H9 (cell line): Measurements from ENCODE around the gene RALY. TPM values are rescaled to one million over a fixed set of nuclear protein-coding genes. Genes with fewer than 3 reads are reported as not detected.

Experiments
- DNase-seq: peaks from one replicate; pipeline ENCODE4 v3.0.0-alpha.2; 2017
- H2AFZ ChIP-seq: one replicate; pipeline ENCODE4 v1.6.1; 2013; ENCODE audit warnings: mild to moderate bottlenecking, low read length, control low read depth, moderate library complexity
- H2AK5ac ChIP-seq: 2 replicates; pipeline ENCODE4 v1.6.1; 2013; ENCODE audit warnings: low read length, control low read depth, mixed read lengths; ENCODE audit not compliant: insufficient read length
- H2BK120ac ChIP-seq: one replicate; pipeline ENCODE4 v1.6.1; 2013; ENCODE audit warnings: low read depth, mild to moderate bottlenecking, low read length, control low read depth, inconsistent platforms; ENCODE audit not compliant: poor library complexity, severe bottlenecking
- H2BK12ac ChIP-seq: 2 replicates; pipeline ENCODE4 v1.6.1; 2013; ENCODE audit warnings: low read length, control low read depth, mixed read lengths, low read depth; ENCODE audit not compliant: insufficient read length
- H2BK15ac ChIP-seq: 2 replicates; pipeline ENCODE4 v1.6.1; 2013; ENCODE audit warnings: low read depth, low read length, control low read depth
- H2BK20ac ChIP-seq: one replicate; pipeline ENCODE4 v1.6.1; 2013; ENCODE audit warnings: low read depth, mild to moderate bottlenecking, low read length, control low read depth, inconsistent platforms; ENCODE audit not compliant: poor library complexity, severe bottlenecking
- H2BK5ac ChIP-seq: 2 replicates; pipeline ENCODE4 v1.6.1; 2013; ENCODE audit warnings: low read length, control low read depth, mixed read lengths; ENCODE audit not compliant: insufficient read length
- H3K14ac ChIP-seq: 2 replicates; pipeline ENCODE4 v1.6.1; 2013; ENCODE audit warnings: low read length, control low read depth; ENCODE audit not compliant: insufficient read depth
- H3K18ac ChIP-seq: 2 replicates; pipeline ENCODE4 v1.6.1; 2013; ENCODE audit warnings: low read depth, mild to moderate bottlenecking, mixed read lengths, low read length, control low read depth; ENCODE audit not compliant: insufficient read length
- H3K23ac ChIP-seq: 2 replicates; pipeline ENCODE4 v1.6.1; 2013; ENCODE audit warnings: low read length, control low read depth, mixed read lengths, low read depth; ENCODE audit not compliant: insufficient read length
- H3K23me2 ChIP-seq: 2 replicates; pipeline ENCODE4 v1.6.1; 2013; ENCODE audit warnings: low read depth, mild to moderate bottlenecking, mixed read lengths, low read length, control low read depth; ENCODE audit not compliant: insufficient read length, poor library complexity, severe bottlenecking
- H3K27ac ChIP-seq: 2 replicates; pipeline ENCODE4 v1.5.1; 2013; ENCODE audit warnings: low read length, control low read depth, mixed read lengths, low read depth; ENCODE audit not compliant: insufficient read length
- H3K27me3 ChIP-seq: 2 replicates; pipeline ENCODE4 v1.6.1; 2013; ENCODE audit warnings: low read length, control low read depth, inconsistent platforms; ENCODE audit not compliant: insufficient read depth
- H3K4ac ChIP-seq: 2 replicates; pipeline ENCODE4 v1.6.1; 2013; ENCODE audit warnings: low read depth, mild to moderate bottlenecking, control low read depth, inconsistent platforms, low read length, moderate library complexity
- H3K4me1 ChIP-seq: 2 replicates; pipeline ENCODE4 v1.6.1; 2013; ENCODE audit warnings: low read length, control low read depth, inconsistent platforms; ENCODE audit not compliant: insufficient read depth
- H3K4me2 ChIP-seq: 2 replicates; pipeline ENCODE4 v1.6.1; 2013; ENCODE audit warnings: low read length, control low read depth, mixed read lengths; ENCODE audit not compliant: insufficient read length, insufficient read depth
- H3K56ac ChIP-seq: 2 replicates; pipeline ENCODE4 v1.6.1; 2013; ENCODE audit warnings: low read depth, mild to moderate bottlenecking, mixed read lengths, low read length, control low read depth; ENCODE audit not compliant: insufficient read length
- H3K79me1 ChIP-seq: 2 replicates; pipeline ENCODE4 v1.6.1; 2013; ENCODE audit warnings: low read depth, mild to moderate bottlenecking, moderate library complexity, low read length, control low read depth, inconsistent platforms; ENCODE audit not compliant: insufficient read depth, poor library complexity, severe bottlenecking
- H3K79me2 ChIP-seq: 2 replicates; pipeline ENCODE4 v1.6.1; 2013; ENCODE audit warnings: low read length, control low read depth, inconsistent platforms; ENCODE audit not compliant: insufficient read depth
- H3K9ac ChIP-seq: 2 replicates; pipeline ENCODE4 v1.6.1; 2013; ENCODE audit warnings: low read length, control low read depth, mixed read lengths; ENCODE audit not compliant: insufficient read length; ENCODE audit errors: extremely low read depth
- H3K9me3 ChIP-seq: one replicate; pipeline ENCODE4 v1.6.1; 2013; ENCODE audit warnings: low read depth, low read length, inconsistent platforms; ENCODE audit not compliant: control insufficient read depth
- H3T11ph ChIP-seq: one replicate; pipeline ENCODE4 v1.6.1; 2013; ENCODE audit warnings: mild to moderate bottlenecking, low read length, control low read depth, inconsistent platforms
- H4K20me1 ChIP-seq: one replicate; pipeline ENCODE4 v1.6.1; 2013; ENCODE audit not compliant: control insufficient read depth, insufficient read length, insufficient read depth
- H4K5ac ChIP-seq: 2 replicates; pipeline ENCODE4 v1.6.1; 2013; ENCODE audit warnings: low read depth, mild to moderate bottlenecking, mixed read lengths, low read length, control low read depth; ENCODE audit not compliant: insufficient read length
- H4K8ac ChIP-seq: replicated peaks from 2 replicates; pipeline ENCODE4 v1.6.1; 2013; ENCODE audit warnings: low read length, control low read depth, mixed read lengths, low read depth; ENCODE audit not compliant: insufficient read length
- H4K91ac ChIP-seq: 2 replicates; pipeline ENCODE4 v1.6.1; 2013; ENCODE audit warnings: low read depth, mild to moderate bottlenecking, moderate library complexity, mixed read lengths, low read length, control low read depth; ENCODE audit not compliant: insufficient read length
- H3K27ac Mint-ChIP-seq, 3 experiments: 2 replicates in 2 of 3; 3 replicates in 1 of 3; pipeline ENCODE4 v1.8.0; 2020 to 2021; ENCODE audit warnings: mixed read lengths in 3 of 3, mild to moderate bottlenecking in 1 of 3, moderate library complexity in 1 of 3
- H3K27me3 Mint-ChIP-seq: 2 replicates; pipeline ENCODE4 v1.8.0; 2021; ENCODE audit warnings: low read depth, mild to moderate bottlenecking, moderate library complexity, mixed read lengths
- H3K36me3 Mint-ChIP-seq, 3 experiments: 2 replicates in 2 of 3; 3 replicates in 1 of 3; pipeline ENCODE4 v1.8.0; 2020 to 2021; ENCODE audit warnings: low read depth in 3 of 3, mixed read lengths in 3 of 3; ENCODE audit not compliant: insufficient read depth in 1 of 3
- H3K4me1 Mint-ChIP-seq, 2 experiments: 2 replicates each; pipeline ENCODE4 v1.8.0; 2020; ENCODE audit warnings: mixed read lengths in 2 of 2
- H3K4me3 Mint-ChIP-seq, 2 experiments: 2 replicates in 1 of 2; 3 replicates in 1 of 2; pipeline ENCODE4 v1.8.0; 2020 to 2021; ENCODE audit warnings: mild to moderate bottlenecking in 2 of 2, mixed read lengths in 2 of 2, moderate library complexity in 1 of 2
- H3K9me3 Mint-ChIP-seq, 2 experiments: 2 replicates in 1 of 2; 3 replicates in 1 of 2; pipeline ENCODE4 v1.8.0; 2020; ENCODE audit warnings: mild to moderate bottlenecking in 2 of 2, mixed read lengths in 2 of 2, moderate library complexity in 1 of 2
- WGBS: extraction: QIAGEN DNeasy Blood & Tissue Kit; methylation state at CpG from one replicate; pipeline ENCODE4 v1.1.7; 2013; ENCODE audit warnings: missing lambda C conversion rate, low lambda C conversion rate, mixed read lengths; ENCODE audit not compliant: insufficient read length; ENCODE audit errors: extremely low coverage; 5-methylcytosine and 5-hydroxymethylcytosine counted together
- total RNA-seq: library from RNA; stranded (reverse); gene quantifications from 2 replicates; pipeline ENCODE4 v1.2.1, GENCODE V29; 2021
- TF ChIP-seq, protein P1 (sequence below): fragments of 200-600 bp; sonication (generic); conservative IDR thresholded peaks from 3 replicates; pipeline ENCODE4 v1.8.0; 2021; ENCODE audit warnings: antibody characterized with exemption, mild to moderate bottlenecking

RALY gene
- total RNA-seq, 1 experiment from 2014 or later: 199 TPM

- Histone ChIP-seq H3K79me1 (no peaks in the 10 kb centered on the region), H3K4me1 (no peaks in the 10 kb centered on the region), H3K56ac (no peak overlapping the region), H3K27me3 (no peaks in the 10 kb centered on the region), H3K23ac (no peak overlapping the region), H3K9me3 (no peaks in the 10 kb centered on the region), H3K27ac (no peak overlapping the region), H4K91ac (no peak overlapping the region), H2BK15ac (no peak overlapping the region), H3K4me2 (no peak overlapping the region), H2BK5ac (no peak overlapping the region), H3K9ac (no peak overlapping the region), H3K18ac (no peak overlapping the region), H2BK12ac (no peak overlapping the region), H2BK120ac (no peak overlapping the region), H3K79me2 (no peaks in the 10 kb centered on the region), H4K5ac (no peak overlapping the region), H2BK20ac (no peak overlapping the region), H2AFZ (no peak overlapping the region), H3K23me2 (no peaks in the 10 kb centered on the region), H3T11ph (no peak overlapping the region), H4K8ac (no peak overlapping the region), H4K20me1 (no peaks in the 10 kb centered on the region), H3K14ac (no peak overlapping the region), H2AK5ac (no peak overlapping the region), H3K4ac (no peak overlapping the region)
- H3K4me1 Mint-ChIP-seq: peaks cover 2 to 3% of the 10 kb centered on the region in 2 experiments; a peak in 3 of 4 replicates
- no peak overlapping the region for H3K27ac Mint-ChIP-seq
- no CpG with 5 or more reads among the region's 10 CpGs for WGBS
- H3K36me3 Mint-ChIP-seq: peaks cover 0 to 7% (median 3%) of the 10 kb centered on the region in 3 experiments; a peak in 5 of 7 replicates
- no peak overlapping the region for H3K4me3 Mint-ChIP-seq
- TF ChIP-seq, protein P1, sequence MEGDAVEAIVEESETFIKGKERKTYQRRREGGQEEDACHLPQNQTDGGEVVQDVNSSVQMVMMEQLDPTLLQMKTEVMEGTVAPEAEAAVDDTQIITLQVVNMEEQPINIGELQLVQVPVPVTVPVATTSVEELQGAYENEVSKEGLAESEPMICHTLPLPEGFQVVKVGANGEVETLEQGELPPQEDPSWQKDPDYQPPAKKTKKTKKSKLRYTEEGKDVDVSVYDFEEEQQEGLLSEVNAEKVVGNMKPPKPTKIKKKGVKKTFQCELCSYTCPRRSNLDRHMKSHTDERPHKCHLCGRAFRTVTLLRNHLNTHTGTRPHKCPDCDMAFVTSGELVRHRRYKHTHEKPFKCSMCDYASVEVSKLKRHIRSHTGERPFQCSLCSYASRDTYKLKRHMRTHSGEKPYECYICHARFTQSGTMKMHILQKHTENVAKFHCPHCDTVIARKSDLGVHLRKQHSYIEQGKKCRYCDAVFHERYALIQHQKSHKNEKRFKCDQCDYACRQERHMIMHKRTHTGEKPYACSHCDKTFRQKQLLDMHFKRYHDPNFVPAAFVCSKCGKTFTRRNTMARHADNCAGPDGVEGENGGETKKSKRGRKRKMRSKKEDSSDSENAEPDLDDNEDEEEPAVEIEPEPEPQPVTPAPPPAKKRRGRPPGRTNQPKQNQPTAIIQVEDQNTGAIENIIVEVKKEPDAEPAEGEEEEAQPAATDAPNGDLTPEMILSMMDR: no peak
- peaks cover 10 to 19% of the 10 kb centered on the region in 2 experiments for H3K9me3 Mint-ChIP-seq
- H3K27me3 Mint-ChIP-seq: peaks cover 36% of the 10 kb centered on the region
- no peak for DNase-seq
Observed at GRCh38 chr20:34127792-34128191, 134.1 kb downstream of the RALY start.
